Right lobe of liver (tissue), 6 donors: Measurements from ENCODE around the gene DNAH8. TPM values are rescaled to one million over a fixed set of nuclear protein-coding genes. Genes with fewer than 3 reads are reported as not detected.

ENCODE experiments used
- ATAC-seq, 4 donors: fragments of 200-7000 bp; cut with Tn5 transposase; one replicate each; pipeline ENCODE4 v1.9.1; 2020; ENCODE audit warnings: mild to moderate bottlenecking in 4 of 4, moderate library complexity in 4 of 4
- DNase-seq, 3 donors: peaks; one replicate each; pipeline ENCODE4 v3.0.0-alpha.2; 2020
- H3K27ac ChIP-seq, 3 donors: fragments of 200-600 bp; one replicate each; pipeline ENCODE4 v1.8.0; 2022
- H3K27me3 ChIP-seq, 2 donors: fragments of 200-600 bp; one replicate each; pipeline ENCODE4 v1.8.0; 2022
- H3K36me3 ChIP-seq, 4 donors: fragments of 200-600 bp; sonication (generic) in 1 of 4; one replicate each; pipeline versions ENCODE4 v1.5.1 to v1.8.0; 2017 to 2022; ENCODE audit warnings: control low read depth in 1 of 4
- H3K4me1 ChIP-seq, 4 donors: fragments of 200-600 bp; sonication (generic) in 1 of 4; one replicate each; pipeline versions ENCODE4 v1.5.1 to v1.8.0; 2017 to 2022; ENCODE audit warnings: control low read depth in 1 of 4
- H3K4me3 ChIP-seq, 3 donors: fragments of 200-600 bp; one replicate each; pipeline ENCODE4 v1.8.0; 2022
- H3K9me3 ChIP-seq, 4 donors: fragments of 200-600 bp; sonication (generic) in 1 of 4; one replicate each; pipeline versions ENCODE4 v1.5.1 to v1.8.0; 2017 to 2022; ENCODE audit warnings: control low read depth in 1 of 4
- CTCF ChIP-seq, 4 donors: fragments of 200-600 bp in 3 of 4; fragments of 450-650 bp in 1 of 4; IDR thresholded peaks; one replicate each; pipeline versions ENCODE4 v1.5.1 to v1.8.0; 2016 to 2022; ENCODE audit warnings: antibody characterized with exemption in 4 of 4, mild to moderate bottlenecking in 2 of 4
- POLR2A ChIP-seq: fragments of 450-650 bp; IDR thresholded peaks from one replicate; pipeline ENCODE4 v1.6.1; 2017; ENCODE audit warnings: antibody characterized with exemption, mild to moderate bottlenecking
- WGBS: methylation state at CpG from one replicate; pipeline ENCODE4 v1.1.6; 2018; ENCODE audit warnings: low coverage, low lambda C conversion rate; ENCODE audit not compliant: insufficient coverage; ENCODE audit errors: missing lambda C conversion rate; 5-methylcytosine and 5-hydroxymethylcytosine counted together
- intact Hi-C, 2 donors: fragments of 100-400 bp; cut with DNase I; formaldehyde crosslinking; loops; one replicate each; pipeline versions ENCODE4 v1.11.2 to v1.14.1; 2022
- total RNA-seq, 6 experiments: library from RNA; depleted of rRNA in 2 of 6; stranded (reverse); fragments of >200 nt in 2 of 6; fragmentation: NEBNext Ultra II Directional in 3 of 6; extraction: Animal tissue kit (Norgen Biotek cat#: 25700) in 3 of 6; gene quantifications; one replicate each; pipeline versions ENCODE4 v1.1.0 to v1.2.4, GENCODE V29; 2016 to 2023
- donor health status: DM: no; HTN: yes; CAD: no.
- donor health status: DM: no; HTN: no; CAD: no.
- donor health status: DM: no; HTN: no; CAD: no.
- donor health status: DM: no; HTN: yes; CAD: no.
- donor health status: DM: no; HTN: yes; CAD: no.

DNAH8 gene
- total RNA-seq, 6 experiments from 2014 or later = 0.02 TPM; not detected in 5

- Histone ChIP-seq H3K27ac (no peak overlapping the region), H3K4me3 (no peak overlapping the region), H3K9me3 (no peaks in the 10 kb centered on the region), H3K4me1 (peaks cover 0 to 30% (median 13%) of the 10 kb centered on the region in 4 donors), H3K27me3 (peaks cover 0 to 2% of the 10 kb centered on the region in 2 donors), H3K36me3 (no peaks in the 10 kb centered on the region)
- ATAC-seq (no peak), DNase-seq (no peak)
- WGBS = 52% methylated on average over 2 of the region's 6 CpGs
- intact Hi-C loops = loop anchor here in 1 of 2 donors (10.0 kb wide), 1 partner anchor 328 kb away; no protein-coding TSS in a partner anchor
- TF ChIP-seq POLR2A (no peak), CTCF (IDR thresholded peaks at IDR 0.05) (no peak)
Observed at GRCh38 chr6:38976801-38977500, 261.8 kb downstream of the DNAH8 start.

- H3K36me3 ChIP-seq = no peaks in the 10 kb centered on the region
Observed at GRCh38 chr6:38978139-38978704, 263.1 kb downstream of the DNAH8 start.

GRCh38 chr6:38982470-38982869 lies 267.4 kb downstream of the DNAH8 start:
- no peak for ATAC-seq
- H3K27ac ChIP-seq = no peak overlapping the region
- H3K27me3 ChIP-seq = peaks cover 0 to 9% of the 10 kb centered on the region in 2 donors
- DNase-seq = no peak
- no peaks in the 10 kb centered on the region for H3K4me1 ChIP-seq
- H3K4me3 ChIP-seq = no peak overlapping the region
- intact Hi-C loops = loop anchor here in 1 of 2 donors (10.0 kb wide), 1 partner anchor 92 kb away; no protein-coding TSS in a partner anchor
- H3K9me3 ChIP-seq = no peaks in the 10 kb centered on the region
- no peaks in the 10 kb centered on the region for H3K36me3 ChIP-seq
- TF ChIP-seq POLR2A (no peak), CTCF (IDR thresholded peaks at IDR 0.05) (no peak)
- WGBS = 32% methylated on average over 2 of the region's 2 CpGs

More at GRCh38 chr6:38978139-38978704, 263.1 kb downstream of the DNAH8 start:
- no peak for DNase-seq
- WGBS = 63% methylated on average over 3 of the region's 3 CpGs
- ATAC-seq = no peak
- TF ChIP-seq CTCF (IDR thresholded peaks at IDR 0.05) (no peak), POLR2A (no peak)
- Histone ChIP-seq H3K4me1 (peaks cover 0 to 30% (median 13%) of the 10 kb centered on the region in 4 donors), H3K9me3 (no peaks in the 10 kb centered on the region), H3K27ac (no peak overlapping the region), H3K4me3 (no peak overlapping the region), H3K27me3 (peaks cover 0 to 3% of the 10 kb centered on the region in 2 donors)
- intact Hi-C loops = loop anchor here in 1 of 2 donors (10.0 kb wide), 1 partner anchor 327 kb away; no protein-coding TSS in a partner anchor

GRCh38 chr6:38984723-38985122 lies 269.6 kb downstream of the DNAH8 start:
- H3K4me1 ChIP-seq = no peaks in the 10 kb centered on the region
- ATAC-seq = no peak
- no peak overlapping the region for H3K27ac ChIP-seq
- TF ChIP-seq POLR2A (no peak), CTCF (IDR thresholded peaks at IDR 0.05) (no peak)
- H3K9me3 ChIP-seq = no peaks in the 10 kb centered on the region
- H3K36me3 ChIP-seq = no peaks in the 10 kb centered on the region
- H3K27me3 ChIP-seq = peaks cover 0 to 7% of the 10 kb centered on the region in 2 donors
- 88% methylated on average over 3 of the region's 3 CpGs for WGBS
- H3K4me3 ChIP-seq = no peak overlapping the region
- no peak for DNase-seq
- intact Hi-C loops = loop anchor here in 1 of 2 donors (10.0 kb wide), 1 partner anchor 90 kb away; no protein-coding TSS in a partner anchor
